ENCODE measurements around the gene IPO4. TPM values are rescaled to one million over a fixed set of nuclear protein-coding genes. Genes with fewer than 3 reads are reported as not detected.

The IPO4 gene
- total and polyA plus RNA-seq, 2 of the 13 experiments (the other 11 are each of a cell fraction or from before 2014, with no cell fraction given): 39.0 to 179 TPM

GRCh38 chr14:24160850-24161804 lies 27.5 kb downstream of the IPO4 start, which contains the start of gene IRF9:
IRF9 (plus strand) TSS chr14:24161265; CDS start chr14:24162145, 880 bp downstream.
- BruUV-seq (replicated peaks): TSS peak; percentile 47
- H3K9ac ChIP-seq (ENCODE audit: insufficient read depth, low read depth, low read length): peak within 1 kb of the TSS; percentile 76
- H2AFZ ChIP-seq (ENCODE audit: low read length): peak within 1 kb of the TSS; percentile 32
- ChIA-PET POLR2A (interaction anchor here (0.8 to 11.8 kb wide), 42 partner anchors 9 to 1183 kb away, joined by 3 to 233 read pairs (median 8); partner anchors contain the start of genes ACIN1, C14orf119, CHMP4A and CIDEB), CTCF (ENCODE audit: low intra/inter-chr PET ratio, low total read pairs) (interaction anchor here (0.7 to 2.4 kb wide), 9 partner anchors 21 to 147 kb away, joined by 3 to 12 read pairs (median 6); partner anchors contain the start of genes DCAF11 and PSME1)
- 3% methylated on average over 12 of the region's 12 CpGs for WGBS (ENCODE audit: low lambda C conversion rate)
- H3K4me2 ChIP-seq (ENCODE audit: low read depth, low read length): peak within 1 kb of the TSS; percentile 98
- peak within 1 kb of the TSS; percentile 50 to 78 (median 64) for H3K4me3 ChIP-seq (replicated peaks in 1 of 3; ENCODE audit: insufficient read depth in 1 of 3, low read depth in 2 of 3, low read length in 3 of 3)
- in situ Hi-C loops (cut with HindIII; ENCODE audit: extremely low pct_ligation_motif_present, low pct_unique_long_range_greater_than_20kb): loop anchor here (5.0 kb wide), 1 partner anchor 104 kb away; no protein-coding TSS in a partner anchor
- peaks cover 5% of the 10 kb centered on the region for H3K79me2 ChIP-seq (ENCODE audit: insufficient read depth, low read length)
- peaks cover 57 to 68% of the 10 kb centered on the region in 2 experiments for H3K36me3 ChIP-seq (replicated peaks in 1 of 2; ENCODE audit: control insufficient read depth in 1 of 2, insufficient read depth in 2 of 2, low read length in 2 of 2)
- FAIRE-seq (peak; percentile 99), DNase-seq (ENCODE audit: low spot score) (peak; percentile 99), ATAC-seq (peak; percentile 92)
- peaks cover 28% of the 10 kb centered on the region for H3K4me1 ChIP-seq (ENCODE audit: insufficient read depth, low read length)
- intact Hi-C loops (cut with micrococcal nuclease; ENCODE audit: unreplicated experiment): loop anchor here (1.0 kb wide), 10 partner anchors 15 to 147 kb away; partner anchors contain the start of genes CHMP4A, EMC9, IPO4 and PCK2
- H3K27ac ChIP-seq (ENCODE audit: extremely low read length, insufficient read depth, low read length): peak within 1 kb of the TSS; percentile 62
- H3K9me3 ChIP-seq (ENCODE audit: low read length): no peaks in the 10 kb centered on the region
- H4K20me1 ChIP-seq (ENCODE audit: insufficient read depth, low read length): no peaks in the 10 kb centered on the region
- no peaks in the 10 kb centered on the region; a peak in 1 of 5 replicates for H3K27me3 ChIP-seq (ENCODE audit: control insufficient read depth in 1 of 2, insufficient read depth in 2 of 2, low read length in 2 of 2)
- no peak; the same call in 1 of the 2 replicates for TF ChIP-seq ZNF235 (CRISPR knock-in tag; IDR thresholded peaks at IDR 0.05; ENCODE audit: borderline replicate concordance)
- peak; percentile 100 for TF ChIP-seq HDAC1 (CRISPR knock-in tag; IDR thresholded peaks at IDR 0.05)
- TF ChIP-seq ZNF468 (CRISPR knock-in tag; IDR thresholded peaks at IDR 0.05): no peak
- TF ChIP-seq, protein P1, sequence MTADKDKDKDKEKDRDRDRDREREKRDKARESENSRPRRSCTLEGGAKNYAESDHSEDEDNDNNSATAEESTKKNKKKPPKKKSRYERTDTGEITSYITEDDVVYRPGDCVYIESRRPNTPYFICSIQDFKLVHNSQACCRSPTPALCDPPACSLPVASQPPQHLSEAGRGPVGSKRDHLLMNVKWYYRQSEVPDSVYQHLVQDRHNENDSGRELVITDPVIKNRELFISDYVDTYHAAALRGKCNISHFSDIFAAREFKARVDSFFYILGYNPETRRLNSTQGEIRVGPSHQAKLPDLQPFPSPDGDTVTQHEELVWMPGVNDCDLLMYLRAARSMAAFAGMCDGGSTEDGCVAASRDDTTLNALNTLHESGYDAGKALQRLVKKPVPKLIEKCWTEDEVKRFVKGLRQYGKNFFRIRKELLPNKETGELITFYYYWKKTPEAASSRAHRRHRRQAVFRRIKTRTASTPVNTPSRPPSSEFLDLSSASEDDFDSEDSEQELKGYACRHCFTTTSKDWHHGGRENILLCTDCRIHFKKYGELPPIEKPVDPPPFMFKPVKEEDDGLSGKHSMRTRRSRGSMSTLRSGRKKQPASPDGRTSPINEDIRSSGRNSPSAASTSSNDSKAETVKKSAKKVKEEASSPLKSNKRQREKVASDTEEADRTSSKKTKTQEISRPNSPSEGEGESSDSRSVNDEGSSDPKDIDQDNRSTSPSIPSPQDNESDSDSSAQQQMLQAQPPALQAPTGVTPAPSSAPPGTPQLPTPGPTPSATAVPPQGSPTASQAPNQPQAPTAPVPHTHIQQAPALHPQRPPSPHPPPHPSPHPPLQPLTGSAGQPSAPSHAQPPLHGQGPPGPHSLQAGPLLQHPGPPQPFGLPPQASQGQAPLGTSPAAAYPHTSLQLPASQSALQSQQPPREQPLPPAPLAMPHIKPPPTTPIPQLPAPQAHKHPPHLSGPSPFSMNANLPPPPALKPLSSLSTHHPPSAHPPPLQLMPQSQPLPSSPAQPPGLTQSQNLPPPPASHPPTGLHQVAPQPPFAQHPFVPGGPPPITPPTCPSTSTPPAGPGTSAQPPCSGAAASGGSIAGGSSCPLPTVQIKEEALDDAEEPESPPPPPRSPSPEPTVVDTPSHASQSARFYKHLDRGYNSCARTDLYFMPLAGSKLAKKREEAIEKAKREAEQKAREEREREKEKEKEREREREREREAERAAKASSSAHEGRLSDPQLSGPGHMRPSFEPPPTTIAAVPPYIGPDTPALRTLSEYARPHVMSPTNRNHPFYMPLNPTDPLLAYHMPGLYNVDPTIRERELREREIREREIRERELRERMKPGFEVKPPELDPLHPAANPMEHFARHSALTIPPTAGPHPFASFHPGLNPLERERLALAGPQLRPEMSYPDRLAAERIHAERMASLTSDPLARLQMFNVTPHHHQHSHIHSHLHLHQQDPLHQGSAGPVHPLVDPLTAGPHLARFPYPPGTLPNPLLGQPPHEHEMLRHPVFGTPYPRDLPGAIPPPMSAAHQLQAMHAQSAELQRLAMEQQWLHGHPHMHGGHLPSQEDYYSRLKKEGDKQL (CRISPR knock-in tag; IDR thresholded peaks at IDR 0.05; ENCODE audit: low read depth): peak; percentile 85; the same call in 1 of the 2 replicates
- TF ChIP-seq RFX5 (IDR thresholded peaks at IDR 0.05; ENCODE audit: low read depth, low read length): peak; percentile 17; the same call in 1 of the 2 replicates
- TF ChIP-seq ZNF557 (CRISPR knock-in tag; IDR thresholded peaks at IDR 0.05): peak; percentile 94
- peak; percentile 73; the same call in 1 of the 2 replicates for TF ChIP-seq FOXJ3 (CRISPR knock-in tag; IDR thresholded peaks at IDR 0.05; ENCODE audit: borderline replicate concordance)
- 0 out of 2 replicates have a peak, but pooled peaks have one; percentile 65 for TF ChIP-seq CHCHD3 (CRISPR knock-in tag; IDR thresholded peaks at IDR 0.05)
- peak; percentile 87 for TF ChIP-seq ZNF414 (CRISPR knock-in tag; IDR thresholded peaks at IDR 0.05)
- TF ChIP-seq SRY (CRISPR knock-in tag; IDR thresholded peaks at IDR 0.05): peak; percentile 95
- TF ChIP-seq ZNF430 (CRISPR knock-in tag; IDR thresholded peaks at IDR 0.05): peak; percentile 100
- peak; percentile 100 for TF ChIP-seq REPIN1 (CRISPR knock-in tag; IDR thresholded peaks at IDR 0.05; ENCODE audit: borderline replicate concordance, low read depth)
- TF ChIP-seq SNAPC2 (CRISPR knock-in tag; IDR thresholded peaks at IDR 0.05): peak; percentile 96
- TF ChIP-seq TAF1 (CRISPR knock-in tag; IDR thresholded peaks at IDR 0.05): peak; percentile 81
- no peak for TF ChIP-seq JUNB (CRISPR knock-in tag; IDR thresholded peaks at IDR 0.05; ENCODE audit: borderline replicate concordance)
- TF ChIP-seq MATR3 (CRISPR knock-in tag; IDR thresholded peaks at IDR 0.05): peak; percentile 36
- no peak; the same call in 1 of the 2 replicates for TF ChIP-seq NCOR1 (IDR thresholded peaks at IDR 0.05; ENCODE audit: borderline replicate concordance, low read length)

Measured in HepG2 (cell line).